ENCODE measurements around the gene BABAM2. TPM values are rescaled to one million over a fixed set of nuclear protein-coding genes. Genes with fewer than 3 reads are reported as not detected.

The BABAM2 gene
- total RNA-seq, 2 experiments from 2014 or later, result 66.8 to 68.4 TPM

- Mint-ChIP-seq H3K4me3 (no peak overlapping the region), H3K9me3 (peaks cover 5% of the 10 kb centered on the region), H3K36me3 (ENCODE audit: low read depth) (peaks cover 37% of the 10 kb centered on the region), H3K27me3 (no peaks in the 10 kb centered on the region), H3K4me1 (ENCODE audit: low read depth) (peaks cover 3% of the 10 kb centered on the region), H3K27ac (no peak overlapping the region)
- TF ChIP-seq CTCF (IDR thresholded peaks at IDR 0.05), result no peak
- CTCF ChIA-PET, result no interaction called here
- intact Hi-C loops (cut with micrococcal nuclease), result no loop called here
- POLR2A ChIA-PET, result no interaction called here
- ATAC-seq, result no peak
- no peak for DNase-seq
These were observed 410.2 kb downstream of the BABAM2 start for GRCh38 chr2:28300485-28301341.

- no peak for TF ChIP-seq CTCF (IDR thresholded peaks at IDR 0.05)
- intact Hi-C loops (cut with micrococcal nuclease), result no loop called here
- H3K4me1 Mint-ChIP-seq (ENCODE audit: low read depth), result no peaks in the 10 kb centered on the region
- H3K4me3 Mint-ChIP-seq, result no peak overlapping the region
- peaks cover 31% of the 10 kb centered on the region for H3K36me3 Mint-ChIP-seq (ENCODE audit: low read depth)
- H3K27ac Mint-ChIP-seq, result no peak overlapping the region
- H3K27me3 Mint-ChIP-seq, result no peaks in the 10 kb centered on the region
- CTCF ChIA-PET, result no interaction called here
- H3K9me3 Mint-ChIP-seq, result peaks cover 5% of the 10 kb centered on the region
- POLR2A ChIA-PET, result interaction anchor here (0.7 kb wide), 1 partner anchor 73 kb away, joined by 3 read pairs; no protein-coding TSS in a partner anchor
- ATAC-seq, result no peak
- no peak for DNase-seq
These were observed 414.7 kb downstream of the BABAM2 start for GRCh38 chr2:28305202-28305601.

GRCh38 chr2:28310107-28310506 lies 419.6 kb downstream of the BABAM2 start:
- TF ChIP-seq CTCF (IDR thresholded peaks at IDR 0.05), result no peak
- ATAC-seq (no peak), DNase-seq (no peak)
- Mint-ChIP-seq H3K27ac (no peak overlapping the region), H3K27me3 (no peaks in the 10 kb centered on the region), H3K36me3 (ENCODE audit: low read depth) (peaks cover 8% of the 10 kb centered on the region), H3K4me3 (no peak overlapping the region), H3K4me1 (ENCODE audit: low read depth) (peaks cover 1% of the 10 kb centered on the region), H3K9me3 (peaks cover 2% of the 10 kb centered on the region)
- POLR2A ChIA-PET, result no interaction called here
- intact Hi-C loops (cut with micrococcal nuclease), result no loop called here
- CTCF ChIA-PET, result interaction anchor here (0.8 to 1.3 kb wide), 3 partner anchors 11 to 587 kb away, joined by 3 read pairs; no protein-coding TSS in a partner anchor

- DNase-seq (no peak), ATAC-seq (no peak)
- no peak for TF ChIP-seq CTCF (IDR thresholded peaks at IDR 0.05)
- Mint-ChIP-seq H3K36me3 (ENCODE audit: low read depth) (peaks cover 5% of the 10 kb centered on the region), H3K4me3 (no peak overlapping the region), H3K4me1 (ENCODE audit: low read depth) (peaks cover 1% of the 10 kb centered on the region), H3K27ac (no peak overlapping the region), H3K27me3 (no peaks in the 10 kb centered on the region), H3K9me3 (no peaks in the 10 kb centered on the region)
- ChIA-PET CTCF (interaction anchor here (1.1 kb wide), 1 partner anchor 17 kb away, joined by 3 read pairs; no protein-coding TSS in a partner anchor), POLR2A (interaction anchor here (0.6 kb wide), 1 partner anchor 807 kb away, joined by 3 read pairs; no protein-coding TSS in a partner anchor)
- intact Hi-C loops (cut with micrococcal nuclease), result no loop called here
These were observed 421.2 kb downstream of the BABAM2 start for GRCh38 chr2:28311660-28312249.
